ENCODE results near the gene FOXP1. TPM values are rescaled to one million over a fixed set of nuclear protein-coding genes. Genes with fewer than 3 reads are reported as not detected.

Gene FOXP1
- total RNA-seq, 1 donor from 2014 or later = 110 TPM

GRCh38 chr3:71485896-71486295 is 97.6 kb downstream of the FOXP1 start:
- no peaks in the 10 kb centered on the region for H3K27me3 Mint-ChIP-seq
- intact Hi-C loops (cut with micrococcal nuclease) = no loop called here
- H3K27ac Mint-ChIP-seq = no peak overlapping the region
- DNase-seq = no peak
- H3K9me3 Mint-ChIP-seq = peaks cover 5% of the 10 kb centered on the region
- H3K36me3 Mint-ChIP-seq (ENCODE audit: low read depth) = peaks cover 8% of the 10 kb centered on the region
- H3K4me1 Mint-ChIP-seq = peaks cover 43% of the 10 kb centered on the region
- H3K4me3 Mint-ChIP-seq = no peak overlapping the region

DNA sequence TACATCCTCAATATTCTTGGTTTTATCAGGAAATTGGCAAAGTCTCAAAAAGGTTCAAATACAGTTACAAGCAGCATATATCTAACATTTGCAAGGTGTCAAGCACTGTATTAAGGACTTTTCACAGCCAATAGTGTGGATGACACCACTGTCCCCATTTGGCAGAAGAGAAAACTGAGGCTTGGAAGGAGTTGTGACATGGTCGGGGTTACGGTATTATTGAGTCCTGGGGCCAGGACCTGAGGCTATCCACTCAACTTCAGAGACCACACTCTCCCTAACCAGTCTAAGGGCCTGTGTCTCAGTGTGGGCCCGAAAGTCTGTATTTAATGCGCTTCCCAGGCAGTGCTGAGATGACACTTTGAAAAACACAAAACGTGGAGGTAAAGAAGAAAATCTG is 99.1 kb downstream of the FOXP1 start:
- H3K27ac Mint-ChIP-seq = no peak overlapping the region

DNA sequence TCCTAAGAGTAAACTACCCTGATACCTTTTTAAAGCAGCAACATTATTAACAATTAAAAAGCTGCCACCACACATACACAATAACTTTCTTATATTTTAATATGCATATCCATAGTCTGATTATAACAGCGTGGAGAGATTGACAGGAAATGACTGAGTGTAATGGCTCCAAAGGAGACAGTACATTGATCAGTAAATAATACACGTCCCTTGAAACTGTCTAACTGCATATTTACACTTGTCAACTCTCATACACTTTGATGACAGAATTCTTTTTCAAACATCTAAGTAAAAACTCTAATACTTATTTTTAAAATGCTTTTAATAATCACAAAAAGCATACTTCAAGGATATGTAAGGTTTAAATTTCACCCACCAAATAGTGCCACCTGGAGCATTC is 99.5 kb downstream of the FOXP1 start:
- Mint-ChIP-seq H3K4me3 (no peak overlapping the region), H3K27me3 (no peaks in the 10 kb centered on the region), H3K4me1 (peaks cover 38% of the 10 kb centered on the region), H3K36me3 (ENCODE audit: low read depth) (peaks cover 2% of the 10 kb centered on the region), H3K27ac (no peak overlapping the region), H3K9me3 (no peaks in the 10 kb centered on the region)
- DNase-seq = no peak
- intact Hi-C loops (cut with micrococcal nuclease) = no loop called here

More for the DNA sequence above, 99.1 kb downstream of the FOXP1 start:
- Mint-ChIP-seq H3K4me1 (peaks cover 42% of the 10 kb centered on the region), H3K36me3 (ENCODE audit: low read depth) (peaks cover 2% of the 10 kb centered on the region), H3K4me3 (no peak overlapping the region), H3K9me3 (no peaks in the 10 kb centered on the region), H3K27me3 (no peaks in the 10 kb centered on the region)
- intact Hi-C loops (cut with micrococcal nuclease) = no loop called here
- DNase-seq = no peak

- peaks cover 41% of the 10 kb centered on the region for H3K4me1 Mint-ChIP-seq
- peaks cover 6% of the 10 kb centered on the region for H3K36me3 Mint-ChIP-seq (ENCODE audit: low read depth)
Measured at GRCh38 chr3:71482771-71483170, 100.8 kb downstream of the FOXP1 start.

GRCh38 chr3:71478568-71478967 is 105.0 kb downstream of the FOXP1 start:
- Mint-ChIP-seq H3K9me3 (peaks cover 11% of the 10 kb centered on the region), H3K27ac (peak overlapping the region; percentile 82), H3K27me3 (no peaks in the 10 kb centered on the region), H3K4me1 (peaks cover 22% of the 10 kb centered on the region), H3K36me3 (ENCODE audit: low read depth) (peaks cover 22% of the 10 kb centered on the region), H3K4me3 (no peak overlapping the region)
- intact Hi-C loops (cut with micrococcal nuclease) = loop anchor here (2.0 kb wide), 2 partner anchors 14 to 18 kb away; no protein-coding TSS in a partner anchor
- DNase-seq = peak; percentile 78

More at GRCh38 chr3:71482771-71483170, 100.8 kb downstream of the FOXP1 start:
- intact Hi-C loops (cut with micrococcal nuclease) = no loop called here
- Mint-ChIP-seq H3K4me3 (no peak overlapping the region), H3K9me3 (no peaks in the 10 kb centered on the region), H3K27ac (no peak overlapping the region), H3K27me3 (no peaks in the 10 kb centered on the region)
- no peak for DNase-seq

DNA sequence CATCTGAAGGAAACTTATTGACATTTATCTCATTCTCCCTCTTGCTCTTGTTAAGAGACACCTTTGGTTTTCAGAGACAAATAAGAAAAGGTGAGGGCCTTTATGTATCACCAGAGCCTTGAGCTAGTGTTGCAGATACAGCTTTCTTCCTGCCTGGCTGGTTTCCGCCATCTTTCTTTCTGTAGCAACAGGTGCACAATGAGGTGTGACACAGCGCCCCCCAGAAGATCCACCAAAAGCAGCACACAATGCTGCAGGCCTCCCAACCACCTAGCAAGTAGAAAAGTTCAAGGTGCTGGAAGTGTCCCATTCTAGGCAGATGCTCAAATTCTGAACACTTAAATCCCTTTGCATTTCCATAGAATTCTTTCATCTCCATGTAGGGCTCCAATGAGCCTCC is 106.6 kb downstream of the FOXP1 start:
- Mint-ChIP-seq H3K27ac (no peak overlapping the region), H3K36me3 (ENCODE audit: low read depth) (peaks cover 27% of the 10 kb centered on the region), H3K27me3 (no peaks in the 10 kb centered on the region), H3K4me1 (peaks cover 19% of the 10 kb centered on the region), H3K9me3 (peaks cover 23% of the 10 kb centered on the region), H3K4me3 (no peak overlapping the region)
- intact Hi-C loops (cut with micrococcal nuclease) = no loop called here
- no peak for DNase-seq

DNA sequence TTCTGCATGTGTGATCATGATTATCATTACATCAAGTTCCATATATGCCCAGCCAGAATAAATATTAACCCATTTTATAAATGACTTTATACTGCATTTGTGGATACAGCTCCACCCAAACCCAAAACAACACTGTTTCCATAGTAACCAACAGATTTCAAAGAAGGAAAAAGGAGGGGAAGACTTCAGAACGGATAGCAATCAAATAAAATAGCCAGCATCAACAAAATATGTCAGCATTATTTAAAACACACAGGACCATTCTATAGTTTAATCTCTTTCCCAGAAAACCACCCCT is 114.4 kb downstream of the FOXP1 start:
- H3K27ac Mint-ChIP-seq = no peak overlapping the region
- peaks cover 18% of the 10 kb centered on the region for H3K9me3 Mint-ChIP-seq
- DNase-seq = no peak
- peaks cover 10% of the 10 kb centered on the region for H3K36me3 Mint-ChIP-seq (ENCODE audit: low read depth)
- intact Hi-C loops (cut with micrococcal nuclease) = no loop called here
- no peaks in the 10 kb centered on the region for H3K27me3 Mint-ChIP-seq
- no peak overlapping the region for H3K4me3 Mint-ChIP-seq
- peaks cover 3% of the 10 kb centered on the region for H3K4me1 Mint-ChIP-seq

DNA sequence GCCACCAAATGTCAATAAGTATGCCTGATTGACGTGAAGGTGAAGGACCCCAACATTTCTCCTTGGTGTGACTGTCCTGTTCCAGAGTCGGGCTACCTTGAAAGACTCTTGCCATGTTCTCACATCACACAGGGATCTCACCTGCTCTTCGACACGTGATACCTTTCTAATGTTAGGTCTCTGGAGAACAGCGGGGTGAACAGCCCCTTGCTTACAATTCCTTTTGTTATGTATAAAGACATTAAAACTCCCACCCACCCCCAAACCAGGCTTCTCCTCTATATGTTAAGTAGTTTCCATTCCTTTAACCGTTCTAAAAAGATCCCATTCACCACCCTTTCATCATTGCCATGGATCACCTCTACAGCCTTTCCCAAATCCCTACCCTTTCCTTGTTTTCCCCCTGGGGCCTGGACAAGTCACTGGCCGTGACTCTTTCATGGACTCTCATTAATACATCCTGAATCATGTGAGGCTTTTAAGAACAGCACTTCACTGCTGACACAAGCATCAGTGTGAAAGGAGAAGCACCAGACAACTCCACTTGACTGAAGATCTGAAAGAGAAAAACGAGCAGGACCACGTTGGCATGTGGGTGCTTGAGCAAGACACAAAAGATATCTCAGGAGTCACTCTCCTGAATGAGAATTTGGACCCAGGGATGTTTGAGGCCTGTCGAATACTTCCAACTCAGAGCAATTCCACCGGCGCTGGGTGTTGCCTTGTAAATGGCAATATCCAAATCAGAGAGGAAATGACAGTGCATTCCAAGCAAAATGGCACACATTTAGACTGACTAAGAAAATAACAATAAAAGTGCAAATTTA is 115.0 kb downstream of the FOXP1 start:
- intact Hi-C loops (cut with micrococcal nuclease) = no loop called here

DNA sequence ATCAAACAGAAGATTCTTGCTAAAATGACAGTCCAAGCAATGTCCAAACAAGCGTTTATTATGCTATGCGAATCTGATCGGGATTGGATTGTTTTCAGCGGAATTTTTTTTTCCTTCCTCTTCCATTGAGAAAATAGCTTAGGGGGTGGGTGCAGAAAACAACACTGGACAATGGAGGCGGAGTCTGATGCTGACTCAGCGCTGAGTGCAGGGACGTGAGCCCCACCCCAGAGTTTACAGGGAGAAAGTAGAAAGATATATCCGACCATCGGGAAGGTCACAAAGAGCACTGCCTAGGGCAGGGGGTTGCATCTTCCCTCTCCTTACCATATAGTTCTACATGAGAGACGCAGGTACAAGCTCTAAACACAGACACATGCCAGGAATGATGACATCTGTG is 117.0 kb downstream of the FOXP1 start:
- intact Hi-C loops (cut with micrococcal nuclease) = no loop called here
- peaks cover 9% of the 10 kb centered on the region for H3K4me1 Mint-ChIP-seq
- no peak for DNase-seq

More for the DNA sequence above, 115.0 kb downstream of the FOXP1 start:
- Mint-ChIP-seq H3K27ac (no peak overlapping the region), H3K36me3 (ENCODE audit: low read depth) (peaks cover 8% of the 10 kb centered on the region), H3K9me3 (peaks cover 16% of the 10 kb centered on the region), H3K4me1 (peaks cover 3% of the 10 kb centered on the region), H3K27me3 (no peaks in the 10 kb centered on the region), H3K4me3 (no peak overlapping the region)
- no peak for DNase-seq

GRCh38 chr3:71465371-71466036 is 118.0 kb downstream of the FOXP1 start:
- Mint-ChIP-seq H3K4me1 (peaks cover 18% of the 10 kb centered on the region), H3K36me3 (ENCODE audit: low read depth) (peaks cover 12% of the 10 kb centered on the region), H3K4me3 (no peak overlapping the region), H3K27me3 (no peaks in the 10 kb centered on the region), H3K9me3 (peaks cover 4% of the 10 kb centered on the region), H3K27ac (no peak overlapping the region)
- no peak for DNase-seq
- intact Hi-C loops (cut with micrococcal nuclease) = no loop called here

More for the DNA sequence above, 117.0 kb downstream of the FOXP1 start:
- peaks cover 9% of the 10 kb centered on the region for H3K36me3 Mint-ChIP-seq (ENCODE audit: low read depth)
- H3K9me3 Mint-ChIP-seq = peaks cover 4% of the 10 kb centered on the region
- H3K27ac Mint-ChIP-seq = no peak overlapping the region
- no peak overlapping the region for H3K4me3 Mint-ChIP-seq
- H3K27me3 Mint-ChIP-seq = no peaks in the 10 kb centered on the region

GRCh38 chr3:71464613-71465012 is 118.9 kb downstream of the FOXP1 start:
- Mint-ChIP-seq H3K36me3 (ENCODE audit: low read depth) (peaks cover 12% of the 10 kb centered on the region), H3K4me3 (no peak overlapping the region), H3K4me1 (peaks cover 18% of the 10 kb centered on the region), H3K27ac (no peak overlapping the region), H3K27me3 (no peaks in the 10 kb centered on the region), H3K9me3 (peaks cover 4% of the 10 kb centered on the region)
- DNase-seq = no peak
- intact Hi-C loops (cut with micrococcal nuclease) = no loop called here

GRCh38 chr3:71463617-71464016 is 119.9 kb downstream of the FOXP1 start:
- H3K9me3 Mint-ChIP-seq = peaks cover 3% of the 10 kb centered on the region
- peaks cover 11% of the 10 kb centered on the region for H3K36me3 Mint-ChIP-seq (ENCODE audit: low read depth)
- intact Hi-C loops (cut with micrococcal nuclease) = no loop called here
- no peak overlapping the region for H3K4me3 Mint-ChIP-seq
- H3K27ac Mint-ChIP-seq = no peak overlapping the region
- no peaks in the 10 kb centered on the region for H3K27me3 Mint-ChIP-seq
- DNase-seq = no peak
- peaks cover 17% of the 10 kb centered on the region for H3K4me1 Mint-ChIP-seq

DNA sequence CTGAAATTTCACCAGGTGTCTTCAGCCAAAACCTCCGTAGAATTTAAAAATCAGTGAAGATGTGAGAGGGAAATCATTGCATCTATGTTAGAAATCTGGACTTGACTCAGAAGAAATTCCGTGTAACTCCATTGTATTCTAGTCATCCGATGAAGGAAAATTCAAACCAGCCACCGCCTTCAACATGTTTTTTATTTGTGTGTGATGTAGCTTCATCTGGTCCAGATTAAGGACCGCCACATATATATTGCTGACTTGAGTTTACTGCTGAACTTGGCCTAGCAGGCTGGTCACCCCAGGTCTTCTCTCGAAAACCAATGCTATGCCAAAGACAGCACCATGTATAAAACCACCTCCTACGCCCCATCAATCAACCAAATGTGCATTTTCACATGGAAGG is 120.9 kb downstream of the FOXP1 start:
- no peaks in the 10 kb centered on the region for H3K9me3 Mint-ChIP-seq
- H3K27ac Mint-ChIP-seq = no peak overlapping the region
- H3K4me1 Mint-ChIP-seq = peaks cover 20% of the 10 kb centered on the region
- intact Hi-C loops (cut with micrococcal nuclease) = no loop called here
- DNase-seq = no peak
- peaks cover 9% of the 10 kb centered on the region for H3K36me3 Mint-ChIP-seq (ENCODE audit: low read depth)
- no peak overlapping the region for H3K4me3 Mint-ChIP-seq
- H3K27me3 Mint-ChIP-seq = peaks cover 7% of the 10 kb centered on the region

GRCh38 chr3:71461749-71462483 is 121.6 kb downstream of the FOXP1 start:
- peaks cover 24% of the 10 kb centered on the region for H3K4me1 Mint-ChIP-seq
- peaks cover 10% of the 10 kb centered on the region for H3K27me3 Mint-ChIP-seq
- DNase-seq = no peak
- no peak overlapping the region for H3K4me3 Mint-ChIP-seq
- H3K36me3 Mint-ChIP-seq (ENCODE audit: low read depth) = peaks cover 9% of the 10 kb centered on the region
- H3K27ac Mint-ChIP-seq = peak overlapping the region; percentile 79
- intact Hi-C loops (cut with micrococcal nuclease) = loop anchor here (2.0 kb wide), 2 partner anchors 17 to 37 kb away; no protein-coding TSS in a partner anchor
- H3K9me3 Mint-ChIP-seq = no peaks in the 10 kb centered on the region
